HEK293 (cell line): Measurements from ENCODE around the gene HS1BP3.

Experiments
- CTCF ChIA-PET: fragments of 350-600 bp; formaldehyde crosslinking; extraction: SDS; loops from one replicate; lab custom pipeline; 2021; ENCODE audit warnings: antibody characterized with exemption; lab: Yijun Ruan, JAX
- POLR2A ChIA-PET: fragments of 300-600 bp; formaldehyde crosslinking; extraction: SDS; loops from one replicate; lab custom pipeline; 2020; ENCODE audit warnings: antibody characterized with exemption, inconsistent platforms; lab: Yijun Ruan, JAX
- H3K27ac ChIP-seq: fragments of 200-500 bp; sonication (Bioruptor generic); 2 replicates; pipeline ENCODE4 v1.5.1; 2014; ENCODE audit warnings: low read depth, low read length, control low read depth, inconsistent platforms; ENCODE audit errors: extremely low read depth
- H3K36me3 ChIP-seq, 2 experiments: fragments of 200-500 bp in 1 of 2; sonication (Bioruptor generic) in 1 of 2; 1 replicate in 1 of 2; 2 replicates in 1 of 2; pipeline ENCODE4 v1.5.1; 2014 to 2017; ENCODE audit warnings: inconsistent platforms in 2 of 2, low read length in 2 of 2; ENCODE audit not compliant: control insufficient read depth in 2 of 2, insufficient read depth in 1 of 2
- H3K4me1 ChIP-seq: fragments of 200-500 bp; sonication (Bioruptor generic); 2 replicates; pipeline ENCODE4 v1.5.1; 2014; ENCODE audit warnings: mild to moderate bottlenecking, low read length, inconsistent platforms; ENCODE audit not compliant: control insufficient read depth, insufficient read depth
- H3K4me3 ChIP-seq: 2 replicates; pipeline ENCODE4 v1.5.1; 2011; ENCODE audit warnings: low read depth, mild to moderate bottlenecking, control low read depth, low read length, moderate library complexity
- H3K9me3 ChIP-seq: fragments of 200-500 bp; sonication (Bioruptor generic); 2 replicates; pipeline ENCODE4 v1.5.1; 2014; ENCODE audit warnings: low read depth, low read length, inconsistent platforms; ENCODE audit not compliant: control insufficient read depth, insufficient read depth
- AEBP2 ChIP-seq: fragments of 450-650 bp; formaldehyde crosslinking; IDR thresholded peaks from 2 replicates; pipeline ENCODE4 v1.5.1; 2016; ENCODE audit warnings: missing biosample characterization, missing genetic modification characterization, borderline replicate concordance
- BCL11A ChIP-seq: fragments of 450-650 bp; formaldehyde crosslinking; IDR thresholded peaks from 2 replicates; pipeline ENCODE4 v1.5.1; 2016; ENCODE audit warnings: low read depth, missing biosample characterization, missing genetic modification characterization
- BCL6B ChIP-seq: fragments of 450-650 bp; formaldehyde crosslinking; IDR thresholded peaks from 2 replicates; pipeline ENCODE4 v1.5.1; 2017; ENCODE audit warnings: missing biosample characterization, missing genetic modification characterization
- GLIS1 ChIP-seq: fragments of 450-650 bp; formaldehyde crosslinking; IDR thresholded peaks from 2 replicates; pipeline ENCODE4 v1.5.1; 2016; ENCODE audit warnings: missing biosample characterization, missing genetic modification characterization
- RBAK ChIP-seq: fragments of 450-650 bp; formaldehyde crosslinking; IDR thresholded peaks from 2 replicates; pipeline ENCODE4 v1.5.1; 2016; ENCODE audit warnings: missing biosample characterization, missing genetic modification characterization
- ZBTB1 ChIP-seq: fragments of 450-650 bp; formaldehyde crosslinking; IDR thresholded peaks from 2 replicates; pipeline ENCODE4 v1.5.1; 2016; ENCODE audit warnings: missing biosample characterization, missing genetic modification characterization
- ZBTB10 ChIP-seq: fragments of 450-650 bp; formaldehyde crosslinking; IDR thresholded peaks from 2 replicates; pipeline ENCODE4 v1.5.1; 2016; ENCODE audit warnings: missing biosample characterization, missing genetic modification characterization
- ZBTB20 ChIP-seq: fragments of 450-650 bp; formaldehyde crosslinking; IDR thresholded peaks from 2 replicates; pipeline ENCODE4 v1.5.1; 2016; ENCODE audit warnings: missing biosample characterization, missing genetic modification characterization
- ZFHX2 ChIP-seq: fragments of 450-650 bp; formaldehyde crosslinking; conservative IDR thresholded peaks from 2 replicates; pipeline ENCODE4 v1.5.1; 2016; ENCODE audit warnings: missing biosample characterization, missing genetic modification characterization
- ZNF280D ChIP-seq: fragments of 450-650 bp; formaldehyde crosslinking; IDR thresholded peaks from 2 replicates; pipeline ENCODE4 v1.5.1; 2016; ENCODE audit warnings: missing biosample characterization, missing genetic modification characterization
- ZNF311 ChIP-seq: fragments of 450-650 bp; formaldehyde crosslinking; IDR thresholded peaks from 2 replicates; pipeline ENCODE4 v1.5.1; 2017; ENCODE audit warnings: missing biosample characterization, missing genetic modification characterization, borderline replicate concordance
- ZNF398 ChIP-seq: fragments of 450-650 bp; formaldehyde crosslinking; IDR thresholded peaks from 2 replicates; pipeline ENCODE4 v1.5.1; 2017; ENCODE audit warnings: missing biosample characterization, missing genetic modification characterization
- ZNF561 ChIP-seq: fragments of 450-650 bp; IDR thresholded peaks from 2 replicates; pipeline ENCODE4 v1.5.1; 2018; ENCODE audit warnings: missing biosample characterization, missing genetic modification characterization, borderline replicate concordance
- ZNF639 ChIP-seq: fragments of 450-650 bp; formaldehyde crosslinking; IDR thresholded peaks from 2 replicates; pipeline ENCODE4 v1.5.1; 2016; ENCODE audit warnings: missing biosample characterization, missing genetic modification characterization
- ZNF645 ChIP-seq: fragments of 450-650 bp; formaldehyde crosslinking; IDR thresholded peaks from 2 replicates; pipeline ENCODE4; 2016; ENCODE audit warnings: missing biosample characterization, missing genetic modification characterization
- ZXDB ChIP-seq: fragments of 450-650 bp; formaldehyde crosslinking; IDR thresholded peaks from 2 replicates; pipeline ENCODE4 v1.5.1; 2016; ENCODE audit warnings: missing biosample characterization, missing genetic modification characterization

The HS1BP3 gene

GRCh38 chr2:20634507-20635112, 16.3 kb downstream of the HS1BP3 start (continued):
- TF ChIP-seq GLIS1 (tag by site-specific recombination), result no peak
- 0 out of 2 replicates have a peak, but pooled peaks have one; percentile 16 for TF ChIP-seq ZFHX2 (tag by site-specific recombination)

- Histone ChIP-seq H3K36me3 (peaks cover 0 to 53% of the 10 kb centered on the region in 2 experiments; a peak in 1 of 3 replicates), H3K9me3 (no peaks in the 10 kb centered on the region), H3K4me1 (0 out of 2 replicates have a peak, but pooled peaks cover 5% of the 10 kb centered on the region), H3K27ac (no peak overlapping the region), H3K4me3 (no peak overlapping the region)
- TF ChIP-seq ZBTB20 (tag by site-specific recombination) (peak; percentile 80), ZNF639 (tag by site-specific recombination) (no peak), ZBTB1 (tag by site-specific recombination) (no peak)
- ChIA-PET POLR2A (interaction anchor here (0.6 to 6.4 kb wide), 6 partner anchors 16 to 185 kb away, joined by 3 to 130 read pairs (median 4); partner anchors contain the start of gene RHOB), CTCF (interaction anchor here (0.6 to 5.4 kb wide), 26 partner anchors 9 to 391 kb away, joined by 3 to 85 read pairs (median 6); partner anchors contain the start of genes HS1BP3 and RHOB)
These were observed 16.9 kb downstream of the HS1BP3 start for GRCh38 chr2:20633794-20634506.

- no peak overlapping the region for H3K4me3 ChIP-seq
- ChIA-PET CTCF (interaction anchor here (0.6 to 5.4 kb wide), 5 partner anchors 8 to 390 kb away, joined by 4 to 85 read pairs (median 17); partner anchors contain the start of gene RHOB), POLR2A (interaction anchor here (6.4 kb wide), 1 partner anchor 184 kb away, joined by 130 read pairs; the partner anchor contains the start of gene RHOB)
- H3K9me3 ChIP-seq, result no peaks in the 10 kb centered on the region
- H3K27ac ChIP-seq, result no peak overlapping the region
- peaks cover 0 to 43% of the 10 kb centered on the region in 2 experiments; a peak in 1 of 3 replicates for H3K36me3 ChIP-seq
- 0 out of 2 replicates have a peak, but pooled peaks cover 5% of the 10 kb centered on the region for H3K4me1 ChIP-seq
- TF ChIP-seq RBAK (tag by site-specific recombination), result no peak
- TF ChIP-seq ZXDB (tag by site-specific recombination), result no peak
- no peak for TF ChIP-seq ZBTB10
- TF ChIP-seq ZNF398 (tag by site-specific recombination), result no peak
- no peak for TF ChIP-seq ZNF311 (tag by site-specific recombination)
- TF ChIP-seq ZNF561, result no peak
- no peak for TF ChIP-seq ZNF645 (tag by site-specific recombination)
- TF ChIP-seq AEBP2, result no peak
- TF ChIP-seq BCL6B (tag by site-specific recombination), result no peak
- no peak for TF ChIP-seq BCL11A (tag by site-specific recombination)
- TF ChIP-seq ZNF280D (tag by site-specific recombination), result no peak
These were observed 17.9 kb downstream of the HS1BP3 start for GRCh38 chr2:20633001-20633400.
